Keratinocyte (primary cell): ENCODE data around the gene CACNA1E. TPM values are rescaled to one million over a fixed set of nuclear protein-coding genes. Genes with fewer than 3 reads are reported as not detected.

Experiments
- DNase-seq: peaks from one replicate; pipeline ENCODE4 v3.0.0-alpha.2; 2011; ENCODE audit warnings: low read depth, missing footprints, low spot score
- FAIRE-seq: peaks from 2 replicates; lab custom pipeline; 2011; peaks lifted over from hg19 to GRCh38; lab: Jason Lieb, UNC
- H2AFZ ChIP-seq: 2 replicates; pipeline ENCODE4 v1.6.0; 2012; ENCODE audit warnings: low read length, control low read depth, inconsistent platforms; ENCODE audit not compliant: control insufficient read depth
- H3K27ac ChIP-seq: 2 replicates; pipeline ENCODE4 v1.5.1; 2011; ENCODE audit warnings: low read length; ENCODE audit not compliant: control insufficient read depth, insufficient read depth
- H3K27me3 ChIP-seq: 3 replicates; pipeline ENCODE4 v1.6.0; 2011; ENCODE audit warnings: low read length; ENCODE audit not compliant: control insufficient read depth, insufficient read depth; ENCODE audit errors: extremely low read depth
- H3K36me3 ChIP-seq, 2 experiments: 2 replicates in 1 of 2; 3 replicates in 1 of 2; pipeline ENCODE4 v1.5.1; 2011; ENCODE audit warnings: low read length in 2 of 2, mild to moderate bottlenecking in 1 of 2; ENCODE audit not compliant: control insufficient read depth in 2 of 2, insufficient read depth in 2 of 2; ENCODE audit errors: extremely low read depth in 1 of 2
- H3K4me1 ChIP-seq: 3 replicates; pipeline ENCODE4 v1.5.1; 2011; ENCODE audit warnings: low read length; ENCODE audit not compliant: control insufficient read depth, insufficient read depth; ENCODE audit errors: extremely low read depth
- H3K4me2 ChIP-seq: 3 replicates; pipeline ENCODE4 v1.6.0; 2011; ENCODE audit warnings: low read depth, low read length; ENCODE audit not compliant: control insufficient read depth, insufficient read depth; ENCODE audit errors: extremely low read depth
- H3K4me3 ChIP-seq, 3 experiments: fragments of 200-600 bp in 1 of 3; sonication (generic) in 1 of 3; 2 replicates in 2 of 3; 3 replicates in 1 of 3; pipeline ENCODE4 v1.5.1; 2011 to 2016; ENCODE audit warnings: low read length in 3 of 3, mild to moderate bottlenecking in 3 of 3, control low read depth in 2 of 3, inconsistent platforms in 1 of 3, low read depth in 1 of 3, mixed read lengths in 1 of 3, mixed run types in 1 of 3, moderate library complexity in 1 of 3; ENCODE audit not compliant: control insufficient read depth in 2 of 3, insufficient read depth in 2 of 3; ENCODE audit errors: extremely low read depth in 1 of 3
- H3K79me2 ChIP-seq: 2 replicates; pipeline ENCODE4 v1.6.0; 2012; ENCODE audit warnings: low read length; ENCODE audit not compliant: control insufficient read depth, insufficient read depth
- H3K9ac ChIP-seq: 3 replicates; pipeline ENCODE4 v1.6.0; 2011; ENCODE audit warnings: low read length; ENCODE audit not compliant: control insufficient read depth, insufficient read depth; ENCODE audit errors: extremely low read depth
- H3K9me1 ChIP-seq: 3 replicates; pipeline ENCODE4 v1.6.0; 2011; ENCODE audit warnings: low read length; ENCODE audit not compliant: control insufficient read depth, insufficient read depth; ENCODE audit errors: extremely low read depth
- H3K9me3 ChIP-seq: 2 replicates; pipeline ENCODE4 v1.5.1; 2012; ENCODE audit warnings: low read depth, low read length; ENCODE audit not compliant: control insufficient read depth
- H4K20me1 ChIP-seq: 3 replicates; pipeline ENCODE4 v1.6.0; 2011; ENCODE audit warnings: low read length; ENCODE audit not compliant: control insufficient read depth, insufficient read depth; ENCODE audit errors: extremely low read depth
- CTCF ChIP-seq, 3 experiments: IDR thresholded peaks in 1 of 3; conservative IDR thresholded peaks in 1 of 3; optimal IDR thresholded peaks in 1 of 3; 2 replicates in 2 of 3; 3 replicates in 1 of 3; pipeline versions ENCODE3 to v1.5.1; 2011; ENCODE audit warnings: low read length in 3 of 3, mild to moderate bottlenecking in 3 of 3, moderate library complexity in 2 of 3, control low read depth in 1 of 3, inconsistent platforms in 1 of 3; ENCODE audit not compliant: insufficient read depth in 2 of 3; ENCODE audit errors: extremely low read depth in 1 of 3
- EZH2 ChIP-seq: IDR thresholded peaks from one replicate; pipeline ENCODE4 v1.6.1; 2012; ENCODE audit warnings: inconsistent platforms, mild to moderate bottlenecking, low read length, moderate library complexity
- dilution Hi-C: fragments of 300-500 bp; cut with MboI; formaldehyde crosslinking; loops from one replicate; pipeline ENCODE4 v1.7.0; 2020; ENCODE audit warnings: low sequenced_read_pairs; ENCODE audit not compliant: extremely low pct_ligation_motif_present
- polyA plus RNA-seq, 5 experiments: library from polyadenylated mRNA; depleted of rRNA in 3 of 5; stranded (reverse) in 3 of 5; stranded (forward) in 1 of 5; unstranded in 1 of 5; fragments of >200 nt; gene quantifications; 1 replicate in 1 of 5; 2 replicates in 3 of 5; 3 replicates in 1 of 5; pipeline versions ENCODE4 v1.2.1 to v1.2.3, GENCODE V29; 2011 to 2012; ENCODE audit warnings: missing spikeins in 2 of 5, low read depth in 1 of 5, low replicate concordance in 1 of 5

Gene CACNA1E
- polyA plus RNA-seq, 1 donor (not counting 4 experiments of a cell fraction or from before 2014, with no cell fraction given), result not detected

- no peaks in the 10 kb centered on the region for H3K9me1 ChIP-seq
- no peaks in the 10 kb centered on the region for H3K4me1 ChIP-seq
- DNase-seq (no peak), FAIRE-seq (no peak)
- no peaks in the 10 kb centered on the region for H3K9me3 ChIP-seq
- dilution Hi-C loops, result no loop called here
- H3K9ac ChIP-seq, result no peak overlapping the region
- no peaks in the 10 kb centered on the region for H4K20me1 ChIP-seq
- no peaks in the 10 kb centered on the region for H3K36me3 ChIP-seq
- H3K79me2 ChIP-seq, result no peaks in the 10 kb centered on the region
- H3K4me3 ChIP-seq, result no peak overlapping the region
- peaks cover 7% of the 10 kb centered on the region for H3K27me3 ChIP-seq
- H2AFZ ChIP-seq, result no peak overlapping the region
- H3K4me2 ChIP-seq, result no peak overlapping the region
- H3K27ac ChIP-seq, result no peak overlapping the region
- no peak for TF ChIP-seq EZH2
- no peak for TF ChIP-seq CTCF (optimal IDR thresholded peaks at IDR 0.05 in 1 of 3, IDR thresholded peaks at IDR 0.05 in 1 of 3, conservative IDR thresholded peaks at IDR 0.05 in 1 of 3; ENCODE audit: extremely low read depth in 1 of 3, insufficient read depth in 2 of 3, low read length in 3 of 3)
These were observed 128.8 kb downstream of the CACNA1E start for GRCh38 chr1:181612100-181612499.

GRCh38 chr1:181618559-181618958 is 135.2 kb downstream of the CACNA1E start:
- no peak for FAIRE-seq
- TF ChIP-seq EZH2 (no peak), CTCF (optimal IDR thresholded peaks at IDR 0.05 in 1 of 3, IDR thresholded peaks at IDR 0.05 in 1 of 3, conservative IDR thresholded peaks at IDR 0.05 in 1 of 3; ENCODE audit: extremely low read depth in 1 of 3, insufficient read depth in 2 of 3, low read length in 3 of 3) (no peak)

More at GRCh38 chr1:181618559-181618958, 135.2 kb downstream of the CACNA1E start:
- no peaks in the 10 kb centered on the region for H3K9me1 ChIP-seq
- no peaks in the 10 kb centered on the region for H3K36me3 ChIP-seq
- H3K9me3 ChIP-seq, result no peaks in the 10 kb centered on the region
- H3K4me2 ChIP-seq, result no peak overlapping the region
- H3K4me1 ChIP-seq, result no peaks in the 10 kb centered on the region
- no peak overlapping the region for H2AFZ ChIP-seq
- H3K27ac ChIP-seq, result no peak overlapping the region
- H3K79me2 ChIP-seq, result no peaks in the 10 kb centered on the region
- peaks cover 2% of the 10 kb centered on the region for H3K27me3 ChIP-seq
- no peak overlapping the region for H3K9ac ChIP-seq
- no peaks in the 10 kb centered on the region for H4K20me1 ChIP-seq
- no peak for DNase-seq
- no peak overlapping the region for H3K4me3 ChIP-seq
- dilution Hi-C loops, result no loop called here
